GM21529 (cell line): ENCODE results near the gene COL6A2.
"Not testable (repeated sequence)": the region's sequence is repeated elsewhere in the genome, so short reads cannot be mapped to it uniquely, and the experiment has no call there.

Source experiments
- ATAC-seq: cut with Tn5 transposase; IDR thresholded peaks from one replicate; pipeline ENCODE4 v1.9.1; 2021; ENCODE audit not compliant: unreplicated experiment

The COL6A2 gene

DNA sequence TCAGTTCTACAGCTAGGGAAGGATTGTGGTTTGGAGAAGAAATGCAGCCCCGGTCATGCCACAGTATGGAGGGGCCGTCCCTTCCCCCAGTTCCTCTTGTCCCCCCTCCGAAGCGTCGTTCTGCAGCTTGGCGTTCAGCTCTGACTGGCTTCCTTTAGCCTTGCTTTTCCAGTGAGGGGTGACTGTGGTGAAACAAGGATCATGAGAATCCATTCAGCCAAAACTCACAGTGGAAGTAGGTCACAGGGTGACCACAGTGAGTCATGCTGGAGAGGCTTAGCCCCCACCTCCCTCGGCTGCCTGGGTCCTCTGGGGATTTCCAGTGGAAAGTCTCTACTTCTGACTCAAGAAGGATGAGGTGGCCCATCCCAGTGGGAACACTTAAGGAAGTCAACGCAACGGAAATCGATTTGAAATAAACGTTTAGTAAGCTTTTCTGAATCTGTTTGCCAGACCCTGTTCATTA is 37.3 kb upstream of the COL6A2 start:
- ATAC-seq = no peak

GRCh38 chr21:46061063-46061462 is 36.8 kb upstream of the COL6A2 start:
- ATAC-seq = no peak

DNA sequence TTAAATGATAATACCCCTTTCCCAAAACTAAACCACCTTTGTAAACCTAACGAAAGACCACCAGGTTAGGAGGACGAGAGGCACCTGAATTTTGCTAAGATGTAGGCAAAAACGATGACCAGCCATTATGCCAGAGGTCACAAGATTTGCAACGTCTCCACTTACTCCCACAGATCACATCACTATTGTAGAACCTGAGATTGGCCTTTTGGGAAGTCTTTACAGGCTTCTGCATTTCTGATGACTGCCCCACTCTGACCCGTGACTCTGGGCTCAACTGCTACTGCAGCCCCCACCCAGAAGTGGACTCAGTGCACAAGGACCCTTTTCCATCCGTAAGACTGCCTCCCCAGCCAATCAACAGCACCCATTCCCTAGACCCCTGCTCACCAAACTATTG is 36.4 kb upstream of the COL6A2 start:
- ATAC-seq = no peak

DNA sequence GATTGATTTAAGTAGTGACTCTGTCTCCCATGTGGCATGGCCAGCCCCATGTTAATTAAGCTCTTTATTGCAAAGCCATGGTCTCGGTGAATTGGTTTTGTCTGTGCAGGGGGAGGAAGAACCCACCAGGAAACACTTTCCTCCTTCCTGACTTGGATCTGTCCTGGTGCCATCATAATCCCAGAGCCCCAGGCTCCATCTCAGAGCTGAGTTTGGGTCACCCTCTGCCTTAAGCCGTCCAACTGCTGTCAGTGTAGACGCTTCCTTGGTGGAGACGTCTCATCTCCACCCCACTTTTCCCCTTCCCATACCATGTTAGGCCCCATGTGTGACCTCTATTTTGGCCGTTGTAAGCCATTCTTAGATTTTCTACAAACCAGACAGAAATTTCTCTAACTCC is 36.0 kb upstream of the COL6A2 start:
- ATAC-seq = no peak

GRCh38 chr21:46062471-46063211 is 35.3 kb upstream of the COL6A2 start:
- no peak for ATAC-seq

DNA sequence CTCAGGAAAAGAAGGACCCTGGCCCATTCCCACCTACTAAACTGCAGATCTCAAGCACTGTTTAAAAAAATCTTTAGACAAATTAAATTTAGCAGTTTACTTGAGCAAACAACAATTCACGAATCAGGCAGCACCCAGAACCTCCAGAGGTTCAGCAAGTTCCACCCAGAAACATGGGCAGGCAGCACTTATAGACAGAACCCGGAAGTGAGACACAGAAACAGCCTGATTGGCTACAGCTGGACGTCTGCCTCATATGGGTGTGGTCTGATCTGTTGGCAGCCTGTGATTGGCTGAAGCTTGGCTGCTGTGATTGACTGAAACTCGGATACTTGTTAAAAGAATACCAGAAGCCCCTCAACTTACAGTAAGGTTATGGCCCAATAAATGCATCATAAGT is 34.7 kb upstream of the COL6A2 start:
- ATAC-seq = no peak

DNA sequence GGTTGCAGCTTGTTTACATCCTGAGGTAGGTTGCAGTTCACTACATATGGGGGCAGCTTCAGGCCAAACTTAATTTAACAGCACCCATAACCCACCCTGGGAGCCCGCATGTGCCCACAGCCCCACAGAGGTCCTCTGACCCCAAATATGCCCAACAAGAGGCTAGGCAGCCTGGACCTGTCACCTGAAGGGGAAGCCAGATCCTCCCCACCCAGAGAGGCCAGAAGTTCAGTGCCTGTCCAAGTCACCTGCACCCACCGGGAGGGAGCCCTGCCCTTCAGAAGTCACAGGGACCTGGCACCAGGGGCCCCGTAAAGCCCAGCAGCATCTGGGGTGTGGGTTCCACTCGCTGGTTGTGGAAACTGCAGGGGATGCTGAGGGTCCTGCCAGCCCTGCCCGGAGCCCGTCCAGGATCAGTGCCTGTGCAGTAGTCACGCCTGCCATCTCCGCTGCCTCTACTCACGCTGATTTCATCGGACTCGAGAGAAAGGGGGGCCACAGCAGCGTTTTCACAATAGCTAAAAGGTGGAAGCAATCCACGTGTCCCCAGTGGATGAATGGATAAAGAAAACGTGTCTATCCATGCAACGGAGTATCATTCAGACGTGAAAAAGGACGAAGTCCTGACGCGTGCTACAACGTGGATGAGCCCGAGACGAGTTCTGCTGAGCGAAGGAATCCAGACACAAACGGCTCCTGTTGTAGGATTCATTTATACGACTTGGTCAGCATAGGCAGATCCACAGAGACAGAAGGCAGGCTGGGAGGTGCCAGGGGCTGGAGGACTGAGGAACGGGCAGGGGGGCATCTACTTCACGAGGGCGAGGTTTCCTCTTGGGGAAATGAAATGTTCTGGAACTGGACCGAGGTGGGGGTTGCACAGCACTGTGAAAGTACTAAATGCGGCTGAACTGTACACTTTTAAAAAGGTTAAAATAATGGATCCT is 33.9 kb upstream of the COL6A2 start:
- no peak for ATAC-seq

DNA sequence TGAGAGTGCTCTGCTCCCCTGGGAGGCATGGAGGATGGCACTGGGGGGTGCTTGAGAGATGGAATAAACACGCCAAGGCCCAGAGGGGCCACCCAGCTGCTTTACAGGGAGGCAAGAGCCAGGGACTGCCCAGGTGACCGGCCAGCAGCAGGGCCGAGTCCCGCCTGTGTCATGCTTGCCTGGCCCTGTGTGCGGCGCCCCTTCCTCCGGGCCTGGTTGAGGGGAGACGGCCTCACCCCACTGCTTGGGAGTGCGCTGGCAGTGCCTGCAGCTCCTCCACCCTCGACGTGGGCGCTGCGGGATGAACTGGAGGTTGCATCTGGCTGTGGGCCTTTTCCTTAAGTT is 33.1 kb upstream of the COL6A2 start:
- no peak for ATAC-seq

DNA sequence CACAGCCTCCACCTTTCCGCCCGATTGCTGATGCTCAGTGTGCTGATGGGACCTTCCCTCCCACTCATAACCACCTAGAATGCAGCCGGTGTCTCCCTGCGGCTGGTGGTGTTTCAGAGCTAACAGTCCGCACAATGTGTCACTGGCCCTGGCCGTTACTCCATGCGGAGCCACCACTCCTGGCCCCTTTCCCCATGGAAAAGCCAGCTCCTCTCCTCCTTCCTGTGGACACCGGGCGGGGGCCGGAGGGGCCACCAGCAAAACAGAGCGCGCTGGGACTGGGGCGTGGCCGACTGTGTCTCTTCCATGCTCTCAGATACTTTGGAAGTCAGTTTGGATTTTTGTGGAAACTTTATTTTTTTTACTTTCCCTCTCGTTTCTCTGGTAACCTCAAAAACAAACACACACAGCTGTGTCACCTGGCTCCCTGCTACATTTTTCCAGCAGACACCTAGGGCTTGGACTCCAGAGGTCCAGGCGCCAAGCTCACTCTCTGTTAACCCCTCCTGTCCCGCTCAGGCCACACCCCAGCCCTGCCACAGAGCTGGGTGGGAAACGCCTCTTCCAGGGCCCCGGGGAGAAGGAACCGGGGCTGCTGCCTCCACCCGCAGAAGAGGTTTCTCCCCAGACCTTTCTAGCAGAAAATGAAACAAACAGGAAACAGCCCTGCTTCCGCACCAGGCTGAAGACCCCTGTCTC is 32.5 kb upstream of the COL6A2 start:
- no peak for ATAC-seq

DNA sequence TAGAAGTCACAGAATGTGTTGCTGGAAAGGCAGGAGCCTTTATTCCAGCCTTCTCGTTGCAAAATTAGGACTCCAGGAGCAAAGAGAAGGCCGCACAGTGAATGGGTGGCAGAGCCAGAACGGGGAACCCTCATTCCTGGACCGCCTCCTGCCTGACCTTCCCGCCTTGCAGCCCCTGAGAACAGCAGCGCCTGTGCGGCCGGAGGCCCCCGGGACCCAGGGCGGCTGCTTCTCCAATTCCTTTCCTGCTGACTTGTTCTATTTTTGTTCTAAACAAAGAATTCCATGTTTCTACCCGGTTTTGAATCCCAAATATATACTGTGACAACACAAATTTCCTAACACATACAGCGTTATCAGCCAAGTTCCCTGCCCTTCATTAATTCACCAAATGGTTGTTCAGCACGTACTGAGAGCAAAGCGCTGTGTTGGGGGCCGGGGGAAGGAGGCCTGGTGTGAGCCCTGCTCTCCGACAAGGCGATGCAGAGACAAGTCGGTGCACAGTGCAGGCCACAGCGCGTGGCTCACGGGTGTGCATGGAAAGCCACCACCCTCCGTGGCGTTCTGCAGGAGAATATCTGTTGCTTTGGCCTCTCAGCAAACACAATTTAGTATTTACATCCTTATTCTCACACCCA is 31.9 kb upstream of the COL6A2 start:
- no peak for ATAC-seq

DNA sequence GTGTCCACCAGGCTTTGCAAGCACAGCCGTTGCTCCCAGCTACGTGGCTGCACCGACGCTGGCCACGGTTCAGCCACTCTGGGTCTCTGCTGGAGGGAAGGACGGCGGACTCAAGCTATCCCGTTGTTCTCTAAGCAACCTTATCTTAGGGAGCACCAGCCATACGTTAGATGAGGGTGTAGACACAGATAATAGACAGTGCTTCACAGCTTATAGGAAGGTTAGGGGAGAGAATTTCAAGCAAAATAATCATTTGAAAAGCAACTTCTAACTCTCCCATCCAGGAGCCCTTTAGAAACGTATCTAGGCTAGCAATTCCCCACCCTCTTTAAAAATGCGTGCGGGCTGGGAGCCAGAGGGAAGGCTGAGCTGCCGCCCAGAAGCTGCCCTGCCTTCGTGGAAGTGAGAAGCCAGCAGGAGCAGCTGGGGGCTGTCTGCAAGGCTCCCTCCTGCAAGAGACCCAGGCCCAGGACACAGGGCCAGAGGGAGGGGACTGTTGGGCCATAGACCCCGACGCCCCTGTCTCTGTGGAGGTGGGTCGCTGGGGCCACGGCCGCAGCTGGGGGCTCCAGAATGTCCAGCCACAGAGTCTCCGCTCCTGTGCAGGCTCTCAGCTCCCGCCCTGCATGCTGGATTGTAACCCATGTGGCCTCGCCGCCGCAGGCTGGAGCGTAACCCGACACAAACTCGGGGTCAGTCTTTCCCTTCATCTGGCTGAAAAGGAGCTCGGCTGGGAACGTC is 31.2 kb upstream of the COL6A2 start:
- no peak for ATAC-seq

DNA sequence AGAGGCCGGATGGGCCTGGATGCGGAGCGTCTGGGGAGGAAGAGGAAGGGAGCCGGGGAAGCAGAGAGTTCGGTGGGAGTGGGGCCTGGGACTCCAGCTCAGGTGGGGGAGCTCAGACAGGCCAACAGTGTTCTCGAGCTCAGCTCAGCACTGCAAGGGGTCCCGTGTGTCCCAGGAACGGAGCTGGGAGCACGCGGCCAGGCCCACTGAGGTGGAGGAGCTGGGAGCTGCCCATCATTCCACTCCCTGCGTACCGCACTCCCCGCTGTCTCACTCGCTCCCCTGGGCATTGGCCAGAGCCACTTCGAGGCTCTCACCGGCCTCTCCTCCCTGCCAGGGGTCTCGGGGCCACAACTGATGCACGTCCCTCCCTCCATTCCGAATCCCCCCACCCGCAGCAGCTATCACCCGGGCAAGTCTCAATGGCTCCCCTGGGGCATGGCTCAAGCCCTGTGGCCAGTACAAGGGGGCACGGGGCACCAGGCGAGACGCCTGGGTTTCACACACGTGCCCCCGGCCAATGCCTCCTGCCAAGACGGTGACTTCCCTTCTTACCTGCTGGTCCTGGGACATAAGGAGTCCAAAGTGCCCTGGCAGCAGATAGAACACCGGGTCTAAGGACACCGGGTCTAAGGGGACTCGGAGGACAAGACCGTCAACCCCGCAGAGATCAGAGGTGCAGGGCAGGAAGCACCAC is 30.3 kb upstream of the COL6A2 start:
- no peak for ATAC-seq

- no peak for ATAC-seq
Measured at GRCh38 chr21:46068516-46069079, 29.3 kb upstream of the COL6A2 start.

DNA sequence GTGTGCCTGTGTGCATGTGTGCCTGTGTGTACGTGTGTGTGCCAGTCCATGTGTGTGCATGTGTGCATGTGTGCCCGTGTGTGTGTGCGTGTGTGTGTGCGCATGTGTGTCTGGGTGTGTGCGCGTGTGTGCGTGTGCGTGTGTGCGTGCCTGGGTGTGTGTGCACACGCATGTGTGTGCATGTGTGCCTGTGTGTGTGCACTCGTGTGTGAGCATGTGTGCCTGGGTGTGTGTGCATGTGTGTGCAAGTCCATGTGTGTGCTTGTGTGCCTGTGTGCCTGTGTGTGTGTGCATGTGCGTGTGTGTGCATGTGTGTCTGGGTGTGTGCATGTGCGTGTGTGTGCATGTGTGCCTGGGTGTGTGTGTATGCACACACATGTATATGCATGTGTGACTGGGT is 28.7 kb upstream of the COL6A2 start:
- ATAC-seq = no peak

DNA sequence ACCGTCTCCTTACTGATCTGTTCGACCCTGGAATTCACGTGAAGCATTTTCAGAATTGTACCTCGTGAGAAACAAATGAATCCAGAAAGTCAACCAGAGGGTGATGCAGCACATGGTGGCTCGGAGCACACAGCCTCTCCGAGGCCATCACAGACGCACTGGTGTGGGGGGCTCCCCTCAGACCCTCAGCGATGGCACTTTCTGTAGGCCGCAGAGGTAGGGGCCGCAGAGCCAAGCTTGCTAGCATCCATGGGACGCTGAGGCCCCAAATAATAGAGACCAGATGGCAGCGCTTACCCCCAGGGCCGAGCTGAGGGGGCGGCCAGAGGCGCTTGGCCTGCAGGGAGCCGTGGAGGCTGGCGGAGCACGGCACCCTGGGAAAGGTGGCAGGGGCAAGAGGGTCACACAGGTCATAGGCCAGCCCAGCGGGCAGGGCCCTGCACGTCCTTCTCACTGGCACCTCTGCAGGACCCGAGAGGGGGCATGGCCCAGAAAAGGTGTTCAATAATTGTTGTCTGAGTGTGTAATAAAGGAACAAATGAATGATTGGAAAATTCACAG is 28.1 kb upstream of the COL6A2 start:
- ATAC-seq = no peak

GRCh38 chr21:46071082-46071481 is 26.8 kb upstream of the COL6A2 start:
- no peak for ATAC-seq

DNA sequence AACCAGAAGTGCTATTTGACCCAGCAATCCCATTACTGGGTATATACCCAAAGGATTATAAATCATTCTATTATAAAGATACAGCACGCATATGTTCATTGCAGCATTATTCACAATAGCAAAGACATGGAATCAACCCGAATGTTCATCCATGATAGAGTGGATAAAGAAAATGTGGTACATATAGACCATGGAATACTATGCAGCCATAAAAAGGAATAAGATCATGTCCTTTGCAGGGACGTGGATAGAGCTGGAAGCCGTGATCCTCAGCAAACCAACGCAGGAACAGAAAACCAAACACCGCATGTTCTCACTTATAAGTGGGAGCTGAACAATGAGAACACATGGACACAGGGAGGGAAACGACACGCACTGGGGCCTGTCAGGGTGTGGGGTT is 21.2 kb upstream of the COL6A2 start:
- ATAC-seq = not testable (repeated sequence)

- no peak for ATAC-seq
Measured at GRCh38 chr21:46077674-46078101, 20.2 kb upstream of the COL6A2 start.

GRCh38 chr21:46078322-46078977 is 19.5 kb upstream of the COL6A2 start:
- no peak for ATAC-seq
